Fibroblast of the aortic adventitia (primary cell): ENCODE measurements around the gene THAP4. TPM values are rescaled to one million over a fixed set of nuclear protein-coding genes. Genes with fewer than 3 reads are reported as not detected.

Experiments
- DNase-seq: peaks from one replicate; pipeline ENCODE4 v3.0.0-alpha.2; 2010; ENCODE audit warnings: low read depth
- H3K4me3 ChIP-seq: 2 replicates; pipeline ENCODE4 v1.5.1; 2011; ENCODE audit warnings: low read depth, mild to moderate bottlenecking, control low read depth, low read length, moderate library complexity
- CTCF ChIP-seq: IDR thresholded peaks from 2 replicates; pipeline ENCODE4 v1.5.1; 2011; ENCODE audit warnings: mild to moderate bottlenecking, low read length, control low read depth, inconsistent platforms; ENCODE audit not compliant: insufficient read depth
- total RNA-seq: library from RNA; depleted of rRNA; stranded (reverse); fragments of >200 nt; gene quantifications from 2 replicates; pipeline ENCODE4 v1.2.3, GENCODE V29; 2012; ENCODE audit warnings: low replicate concordance

THAP4 gene
- total RNA-seq, 1 donor, result 26.4 TPM

GRCh38 chr2:241555711-241556110 lies 81.2 kb downstream of the THAP4 start:
- no peak for DNase-seq
- TF ChIP-seq CTCF, result no peak
- H3K4me3 ChIP-seq, result no peak overlapping the region

- no peak overlapping the region for H3K4me3 ChIP-seq
- no peak for DNase-seq
- no peak for TF ChIP-seq CTCF
Observed at GRCh38 chr2:241554610-241555322, 82.2 kb downstream of the THAP4 start.

- DNase-seq, result no peak
- no peak for TF ChIP-seq CTCF
- H3K4me3 ChIP-seq, result no peak overlapping the region
Observed at GRCh38 chr2:241553981-241554380, 83.0 kb downstream of the THAP4 start.

GRCh38 chr2:241553512-241553830 lies 83.5 kb downstream of the THAP4 start:
- no peak for DNase-seq
- H3K4me3 ChIP-seq, result no peak overlapping the region
- no peak for TF ChIP-seq CTCF

- TF ChIP-seq CTCF, result no peak
- DNase-seq, result no peak
- H3K4me3 ChIP-seq, result no peak overlapping the region
Observed at GRCh38 chr2:241551998-241552737, 84.8 kb downstream of the THAP4 start.

- H3K4me3 ChIP-seq, result no peak overlapping the region
- no peak for TF ChIP-seq CTCF
- DNase-seq, result no peak
Observed at GRCh38 chr2:241551599-241551997, 85.4 kb downstream of the THAP4 start.
